HG03460 (cell line): Measurements from ENCODE around the gene SLC12A3.

ENCODE experiments used
- ATAC-seq: cut with Tn5 transposase; IDR thresholded peaks from one replicate; pipeline ENCODE4 v1.9.1; 2021; ENCODE audit not compliant: unreplicated experiment

SLC12A3 gene, protein sequence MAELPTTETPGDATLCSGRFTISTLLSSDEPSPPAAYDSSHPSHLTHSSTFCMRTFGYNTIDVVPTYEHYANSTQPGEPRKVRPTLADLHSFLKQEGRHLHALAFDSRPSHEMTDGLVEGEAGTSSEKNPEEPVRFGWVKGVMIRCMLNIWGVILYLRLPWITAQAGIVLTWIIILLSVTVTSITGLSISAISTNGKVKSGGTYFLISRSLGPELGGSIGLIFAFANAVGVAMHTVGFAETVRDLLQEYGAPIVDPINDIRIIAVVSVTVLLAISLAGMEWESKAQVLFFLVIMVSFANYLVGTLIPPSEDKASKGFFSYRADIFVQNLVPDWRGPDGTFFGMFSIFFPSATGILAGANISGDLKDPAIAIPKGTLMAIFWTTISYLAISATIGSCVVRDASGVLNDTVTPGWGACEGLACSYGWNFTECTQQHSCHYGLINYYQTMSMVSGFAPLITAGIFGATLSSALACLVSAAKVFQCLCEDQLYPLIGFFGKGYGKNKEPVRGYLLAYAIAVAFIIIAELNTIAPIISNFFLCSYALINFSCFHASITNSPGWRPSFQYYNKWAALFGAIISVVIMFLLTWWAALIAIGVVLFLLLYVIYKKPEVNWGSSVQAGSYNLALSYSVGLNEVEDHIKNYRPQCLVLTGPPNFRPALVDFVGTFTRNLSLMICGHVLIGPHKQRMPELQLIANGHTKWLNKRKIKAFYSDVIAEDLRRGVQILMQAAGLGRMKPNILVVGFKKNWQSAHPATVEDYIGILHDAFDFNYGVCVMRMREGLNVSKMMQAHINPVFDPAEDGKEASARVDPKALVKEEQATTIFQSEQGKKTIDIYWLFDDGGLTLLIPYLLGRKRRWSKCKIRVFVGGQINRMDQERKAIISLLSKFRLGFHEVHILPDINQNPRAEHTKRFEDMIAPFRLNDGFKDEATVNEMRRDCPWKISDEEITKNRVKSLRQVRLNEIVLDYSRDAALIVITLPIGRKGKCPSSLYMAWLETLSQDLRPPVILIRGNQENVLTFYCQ

DNA sequence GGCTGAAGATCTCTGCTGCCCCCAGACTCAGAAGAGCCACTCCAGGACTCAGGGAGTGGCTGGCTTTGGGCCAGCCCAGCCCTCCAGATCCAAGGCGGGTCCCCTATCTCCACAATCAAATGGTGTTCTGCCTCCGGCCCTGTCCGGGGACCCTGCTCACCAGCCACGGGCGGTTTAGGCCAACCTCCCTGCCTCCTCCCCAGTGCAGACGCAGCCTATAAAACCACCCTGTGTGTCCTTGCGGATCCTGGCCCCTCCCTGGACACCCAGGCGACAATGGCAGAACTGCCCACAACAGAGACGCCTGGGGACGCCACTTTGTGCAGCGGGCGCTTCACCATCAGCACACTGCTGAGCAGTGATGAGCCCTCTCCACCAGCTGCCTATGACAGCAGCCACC lies at the start of gene SLC12A3:
Gene SLC12A3 (plus strand): TSS at position 248 of the 400 bp plus-strand sequence. CDS start 29 bp downstream, at position 277.
- ATAC-seq: no peak

DNA sequence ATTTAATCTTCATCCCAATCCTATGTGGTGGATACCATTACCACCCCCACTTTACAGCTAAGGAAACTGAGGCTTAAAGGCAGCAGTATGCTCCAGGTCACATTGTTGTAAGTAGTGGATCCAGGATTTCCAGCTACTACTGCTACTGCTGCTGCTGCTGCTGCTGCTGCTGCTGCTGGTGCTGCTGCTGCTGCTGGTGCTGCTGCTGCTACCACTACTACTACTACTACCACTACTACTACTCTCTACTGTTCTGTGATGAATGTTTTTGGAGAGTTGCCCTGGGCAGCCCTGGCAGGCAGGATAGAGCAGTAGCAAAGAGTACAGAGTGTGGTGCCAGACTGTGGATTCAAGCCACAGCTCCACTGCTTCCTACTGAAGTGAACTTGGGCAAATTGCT lies 49.3 kb upstream of the SLC12A3 start:
- ATAC-seq: no peak

DNA sequence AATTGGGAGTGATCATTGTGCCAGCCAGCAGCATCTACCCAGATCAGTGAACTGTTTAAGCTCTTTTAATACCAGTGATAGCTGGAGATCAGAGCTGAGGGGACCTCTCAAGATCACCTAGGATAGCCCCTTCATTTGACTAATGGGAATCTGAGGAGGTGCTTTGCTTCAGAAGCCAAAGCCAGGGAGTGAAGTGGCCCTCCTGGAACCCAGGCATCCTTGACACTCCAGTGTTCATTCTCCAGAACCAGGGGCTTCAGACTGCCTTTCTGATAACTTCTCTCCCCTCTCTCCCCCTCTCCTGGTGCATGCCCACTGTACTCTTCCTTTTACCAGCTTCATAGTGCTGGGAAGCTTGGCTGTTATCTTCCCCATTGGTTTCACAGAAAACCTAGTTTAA lies 48.0 kb upstream of the SLC12A3 start:
- ATAC-seq: no peak

DNA sequence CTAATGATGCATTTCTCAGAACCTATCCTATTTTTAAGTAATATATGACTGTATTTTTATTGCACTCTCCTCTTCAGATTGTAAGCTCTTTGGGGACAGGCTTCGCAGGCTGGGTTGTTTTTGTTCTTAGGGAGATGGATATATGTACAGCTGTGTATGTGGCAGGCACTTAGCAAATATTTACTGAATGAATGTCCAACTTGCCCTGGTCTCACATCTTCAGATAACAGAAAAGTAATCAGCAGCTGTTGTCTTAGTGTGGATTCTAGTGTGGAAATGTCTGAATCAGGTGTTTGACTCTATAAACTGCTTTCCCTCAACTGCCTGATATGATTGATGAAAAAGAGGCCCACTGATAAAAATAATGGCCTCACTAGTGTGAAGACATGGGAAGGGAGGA lies 47.1 kb upstream of the SLC12A3 start:
- ATAC-seq: no peak

DNA sequence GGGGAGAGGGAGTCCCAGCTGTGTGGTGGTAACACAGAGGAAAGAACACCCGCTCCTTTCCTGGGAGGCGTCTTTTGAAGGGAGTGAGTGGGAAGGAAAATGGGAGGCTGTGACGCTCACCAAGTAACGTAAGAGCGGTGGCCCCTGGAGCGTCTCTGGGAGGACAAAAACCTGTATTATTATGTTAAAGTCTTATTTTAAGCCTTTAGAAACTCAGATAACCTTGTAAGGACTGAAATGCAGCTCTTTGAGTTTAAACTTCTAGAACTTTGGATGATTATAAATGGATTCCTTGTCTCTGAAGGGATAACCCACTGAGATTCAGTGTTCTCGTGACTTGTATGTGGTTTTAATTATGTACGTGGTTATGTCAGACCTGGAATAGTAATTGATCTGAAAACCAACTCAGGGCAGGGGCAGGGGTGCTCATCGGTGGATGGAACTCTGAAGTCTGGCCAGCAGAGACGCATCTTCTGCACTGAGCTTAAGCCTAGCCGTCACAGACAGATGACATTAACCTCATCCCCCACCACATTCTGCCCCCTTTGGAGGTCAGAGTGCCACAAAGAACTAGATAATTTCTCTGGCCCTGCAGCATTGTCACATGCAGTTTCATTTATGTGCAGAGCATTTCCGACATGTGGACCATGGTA lies 41.8 kb upstream of the SLC12A3 start:
- no peak for ATAC-seq

DNA sequence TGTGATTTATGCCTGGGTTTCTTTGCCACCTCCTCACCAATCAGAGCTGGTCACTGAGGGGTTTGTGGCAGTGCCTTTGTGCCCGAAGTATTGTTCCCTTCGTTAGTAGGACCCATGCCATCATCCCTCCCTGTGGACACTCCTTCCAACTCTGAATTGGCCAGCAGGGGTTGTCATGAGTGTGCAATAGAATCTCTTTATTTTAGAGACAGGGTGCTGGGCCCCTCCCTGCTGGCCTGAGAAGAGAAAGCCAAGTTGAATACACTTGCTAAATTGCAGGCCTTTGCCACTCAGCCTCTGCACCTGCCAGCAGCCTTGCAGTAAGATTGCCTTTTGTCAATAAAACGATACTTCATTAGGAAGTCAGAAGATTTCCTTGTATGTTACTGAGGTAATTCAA lies 40.7 kb upstream of the SLC12A3 start:
- ATAC-seq: no peak

DNA sequence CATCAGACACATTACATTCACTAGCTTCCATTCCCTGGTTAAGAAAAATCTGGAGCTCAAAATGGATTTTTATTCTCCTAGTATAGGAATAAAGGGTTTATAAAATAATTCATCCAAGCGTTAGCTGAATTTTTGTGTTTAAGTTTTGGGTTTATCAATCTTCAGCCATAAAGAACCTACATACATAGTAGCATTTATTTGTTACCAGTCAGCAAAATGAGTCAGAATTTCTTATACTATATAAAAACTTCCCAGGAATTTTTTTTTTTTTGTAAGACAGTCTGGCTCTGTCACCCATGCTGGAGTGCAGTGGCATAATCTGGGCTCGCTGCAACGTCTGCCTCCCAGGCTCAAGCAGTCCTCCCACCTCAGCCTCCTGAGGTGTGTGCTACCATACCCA lies 40.2 kb upstream of the SLC12A3 start:
- ATAC-seq: no peak

DNA sequence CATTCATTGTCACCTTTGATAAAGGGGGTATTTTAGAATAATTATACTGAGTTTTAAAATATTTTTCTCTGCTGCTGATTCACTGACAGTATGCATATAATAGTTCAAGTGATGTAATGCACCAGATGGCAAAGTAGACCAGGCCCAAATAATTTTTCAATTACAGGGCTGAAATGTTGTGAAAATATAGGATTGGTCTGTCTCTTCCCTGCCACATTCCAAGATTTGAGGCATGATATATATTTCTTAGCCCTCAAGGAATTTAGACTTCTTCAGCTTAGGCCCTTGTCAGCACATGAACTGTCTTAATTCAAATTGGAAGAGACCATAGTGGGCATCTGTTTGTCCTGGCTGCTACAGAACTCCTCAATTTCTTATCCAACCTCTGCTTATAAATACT lies 39.2 kb upstream of the SLC12A3 start:
- ATAC-seq: no peak

DNA sequence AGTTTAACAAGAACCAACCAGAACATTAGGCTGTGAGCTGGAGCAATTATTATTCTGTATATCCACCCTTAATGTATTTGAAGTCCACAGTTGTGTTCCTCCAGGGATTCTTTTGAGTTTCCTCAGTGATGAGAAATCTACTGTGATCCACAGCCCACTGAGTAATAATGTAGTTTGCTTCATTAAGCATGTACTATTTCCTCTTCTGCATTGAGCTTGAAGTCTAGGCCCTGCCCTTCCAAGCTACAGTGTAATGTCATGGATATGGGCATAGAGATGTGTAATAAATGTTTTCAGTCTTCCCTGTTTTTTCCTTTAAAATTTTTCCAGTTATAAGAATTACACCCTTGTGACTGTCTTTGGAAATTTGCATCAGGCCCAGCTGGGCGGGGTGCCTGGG lies 36.4 kb upstream of the SLC12A3 start:
- ATAC-seq: no peak

DNA sequence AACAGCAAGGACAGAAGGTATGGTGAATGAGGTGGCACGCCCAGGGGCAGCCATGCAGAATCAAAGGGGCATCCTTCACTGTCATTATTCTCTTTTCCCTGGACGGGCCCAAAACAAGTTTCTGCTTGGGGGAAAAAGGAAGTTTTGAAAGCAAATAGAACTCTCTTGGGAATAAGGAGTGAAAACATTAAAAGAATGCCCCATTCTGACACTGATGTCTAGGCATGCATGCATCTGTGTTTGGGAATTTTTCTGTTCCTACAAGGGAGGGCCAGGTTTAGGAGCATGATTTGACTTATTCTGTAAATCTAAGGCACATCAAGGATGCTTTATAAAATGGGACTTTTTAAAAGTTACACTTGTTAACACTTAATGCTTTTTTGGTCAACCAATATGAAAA lies 34.3 kb upstream of the SLC12A3 start:
- no peak for ATAC-seq

DNA sequence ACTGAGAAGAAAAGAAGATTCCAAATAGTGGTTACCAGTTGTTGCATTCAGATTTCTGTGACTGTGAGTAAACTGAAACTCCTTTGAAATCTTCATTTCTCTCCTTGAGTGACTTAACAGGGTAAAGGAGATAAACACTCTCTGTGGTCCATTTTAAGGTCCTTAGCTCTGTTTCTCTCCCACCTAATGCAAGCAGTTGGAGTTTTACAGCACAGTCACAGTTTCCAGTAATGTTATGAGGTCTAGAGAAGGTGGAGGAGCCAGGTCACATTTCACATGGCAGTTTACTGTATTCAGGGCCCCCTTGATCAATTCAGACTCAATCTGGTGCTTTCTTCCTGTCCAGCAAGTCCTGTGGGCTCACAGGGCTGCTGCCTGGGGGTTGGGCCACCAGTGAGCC lies 32.2 kb upstream of the SLC12A3 start:
- ATAC-seq: no peak

DNA sequence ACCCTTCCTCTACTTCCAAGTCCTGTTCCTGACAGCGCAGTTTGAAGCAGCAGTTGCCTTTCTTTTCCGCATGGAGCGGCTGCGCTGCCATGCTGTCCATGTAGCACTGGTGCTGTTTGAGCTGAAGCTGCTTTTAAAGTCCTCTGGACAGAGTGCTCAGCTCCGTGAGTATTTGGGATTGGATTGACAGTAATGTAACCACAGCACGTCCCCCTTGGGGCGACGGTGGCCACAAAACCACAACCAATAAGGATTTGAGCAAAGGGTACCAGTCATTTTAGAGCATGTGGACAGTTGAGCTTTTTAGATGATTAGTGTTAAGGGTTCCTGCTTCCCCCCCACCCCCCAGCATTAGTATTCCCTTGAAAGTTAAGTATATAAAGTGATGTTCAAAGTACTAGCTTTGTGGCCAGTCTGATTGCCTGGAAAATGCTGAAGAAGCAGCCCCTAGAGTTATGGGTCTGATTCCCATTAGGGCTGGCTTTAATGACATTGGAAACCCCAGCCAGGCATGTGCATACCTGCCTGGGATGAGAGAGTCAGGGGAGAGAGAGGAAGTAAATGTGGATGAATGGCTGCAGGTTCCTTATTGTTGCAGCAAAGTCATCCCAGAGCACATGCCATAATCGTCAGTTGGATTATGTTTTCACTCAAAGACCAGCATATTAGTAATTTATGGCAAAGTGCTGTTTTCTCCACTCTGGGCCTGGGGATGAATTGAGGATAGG lies 31.6 kb upstream of the SLC12A3 start:
- ATAC-seq: no peak

DNA sequence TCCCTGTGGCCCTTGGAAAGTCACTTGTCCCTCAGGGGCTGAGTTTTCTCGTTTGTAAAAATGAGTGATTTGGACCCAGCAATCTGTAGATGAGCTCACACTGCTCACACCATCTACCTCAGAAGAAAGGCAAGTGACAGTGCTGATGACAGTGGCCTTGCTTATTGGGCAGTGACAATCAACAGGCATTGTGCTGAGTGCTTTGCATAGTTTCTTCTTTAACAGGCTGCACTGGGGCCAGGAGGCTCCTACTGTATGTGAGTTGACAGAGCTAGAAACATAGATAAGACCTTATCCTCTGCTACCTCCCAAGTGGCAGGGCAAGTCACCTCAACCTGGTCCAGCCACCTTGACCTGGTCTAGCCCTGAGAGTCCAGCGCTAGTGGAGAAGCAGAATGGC lies 29.7 kb upstream of the SLC12A3 start:
- no peak for ATAC-seq

DNA sequence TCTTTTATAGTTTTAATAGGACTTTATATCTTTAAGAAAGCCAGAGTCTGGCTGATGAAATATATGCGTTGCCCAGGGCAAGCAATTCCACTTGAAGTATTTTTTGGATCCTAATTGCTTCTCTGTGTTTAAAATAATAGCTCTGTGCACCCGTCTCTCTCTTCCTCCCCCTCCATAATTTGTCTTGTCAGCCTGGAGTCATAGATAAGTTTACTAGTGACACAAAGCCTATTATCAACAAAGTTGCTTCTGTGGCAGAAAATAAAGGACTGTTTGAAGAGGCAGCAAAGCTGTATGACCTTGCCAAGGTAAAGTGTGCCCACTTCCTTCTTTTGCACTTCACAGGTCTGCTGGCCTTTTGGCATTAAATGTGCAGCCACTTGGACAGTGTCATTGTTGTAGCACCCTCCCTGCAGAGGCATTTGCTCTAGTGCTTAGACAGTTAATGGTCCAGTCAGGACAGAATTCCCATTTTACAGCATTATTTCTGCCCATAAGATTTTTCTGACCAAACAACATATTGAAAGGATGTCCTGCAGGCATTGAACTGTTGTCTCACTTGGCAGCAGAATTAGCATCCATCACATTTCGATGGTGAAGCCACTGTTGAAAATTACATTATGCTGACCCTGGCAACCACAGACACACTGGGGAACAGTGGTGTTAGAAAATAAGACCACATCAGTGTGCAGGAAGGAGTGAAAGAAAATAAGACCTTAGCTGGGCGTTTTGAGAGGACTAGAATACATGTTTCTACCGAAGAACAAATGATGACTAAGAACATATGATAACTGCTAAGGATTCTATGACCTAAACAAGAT lies 28.4 kb upstream of the SLC12A3 start:
- ATAC-seq: no peak

DNA sequence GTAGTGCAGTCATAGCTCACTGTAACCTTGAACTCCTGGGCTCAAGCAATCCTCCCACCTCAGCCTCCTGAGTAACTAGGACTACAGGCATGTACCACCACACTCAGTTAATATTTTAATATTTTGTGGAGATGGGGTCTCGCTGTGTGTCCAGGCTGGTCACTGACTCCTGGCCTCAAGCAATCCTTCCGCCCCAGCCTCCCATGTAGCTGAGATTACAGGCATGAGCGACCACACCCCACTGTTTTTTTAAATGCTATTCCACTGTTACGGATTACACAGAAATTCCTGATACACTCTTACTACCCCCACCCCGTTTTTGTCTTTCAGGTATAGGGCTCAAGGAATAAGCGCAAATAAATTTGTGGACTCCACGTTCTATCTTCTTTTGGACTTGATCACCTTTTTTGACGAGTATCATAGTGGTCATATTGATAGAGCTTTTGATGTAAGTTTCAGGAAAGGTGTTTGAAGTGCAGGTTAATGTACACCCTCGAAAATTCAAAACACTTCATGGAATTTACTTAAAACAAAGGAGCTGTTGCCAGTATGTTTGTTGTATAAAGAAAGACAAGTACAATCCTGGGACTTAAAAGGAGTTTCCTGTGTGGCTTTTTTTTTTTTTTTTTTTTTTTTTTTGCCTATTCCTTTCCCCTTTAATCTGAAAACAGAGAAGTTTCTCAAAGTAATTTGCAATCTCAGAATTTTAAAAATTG lies 26.2 kb upstream of the SLC12A3 start:
- no peak for ATAC-seq

DNA sequence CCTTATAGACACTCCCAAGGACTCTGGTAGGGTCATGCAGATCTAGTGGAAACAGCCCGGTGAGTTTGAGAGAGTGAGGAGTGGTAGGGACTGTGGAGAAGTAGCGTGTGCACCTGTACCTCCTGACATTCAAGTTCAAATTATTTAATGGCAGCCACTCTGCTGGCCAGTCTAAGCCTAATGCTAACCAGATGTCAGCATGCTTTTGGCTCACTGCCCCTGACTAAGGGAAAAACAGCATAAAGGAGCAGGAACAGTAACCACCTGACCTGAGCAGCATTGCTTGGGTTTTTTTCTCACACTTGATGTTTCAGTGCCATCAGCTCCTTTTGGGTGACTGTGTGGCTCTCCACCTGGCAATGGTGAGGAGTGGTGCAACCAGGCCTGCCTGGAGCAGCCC lies 23.8 kb upstream of the SLC12A3 start:
- no peak for ATAC-seq

DNA sequence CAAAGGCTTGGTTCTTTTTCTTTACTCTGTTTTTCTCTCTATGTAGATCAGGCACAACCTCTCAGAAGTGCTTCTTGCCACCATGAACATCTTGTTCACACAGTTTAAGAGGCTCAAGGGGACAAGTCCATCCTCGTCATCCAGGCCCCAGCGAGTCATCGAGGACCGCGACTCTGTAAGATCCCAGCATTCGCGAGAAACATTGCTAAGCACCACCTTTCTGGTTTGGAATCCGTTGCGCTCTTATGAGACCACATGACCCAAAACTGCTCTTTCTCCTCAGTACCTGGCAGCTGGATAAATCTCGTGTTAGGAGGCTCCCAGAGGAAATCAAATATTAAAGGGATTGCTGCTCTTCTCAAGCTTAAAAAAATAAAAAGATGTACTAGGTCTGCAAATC lies 23.3 kb upstream of the SLC12A3 start:
- ATAC-seq: no peak

DNA sequence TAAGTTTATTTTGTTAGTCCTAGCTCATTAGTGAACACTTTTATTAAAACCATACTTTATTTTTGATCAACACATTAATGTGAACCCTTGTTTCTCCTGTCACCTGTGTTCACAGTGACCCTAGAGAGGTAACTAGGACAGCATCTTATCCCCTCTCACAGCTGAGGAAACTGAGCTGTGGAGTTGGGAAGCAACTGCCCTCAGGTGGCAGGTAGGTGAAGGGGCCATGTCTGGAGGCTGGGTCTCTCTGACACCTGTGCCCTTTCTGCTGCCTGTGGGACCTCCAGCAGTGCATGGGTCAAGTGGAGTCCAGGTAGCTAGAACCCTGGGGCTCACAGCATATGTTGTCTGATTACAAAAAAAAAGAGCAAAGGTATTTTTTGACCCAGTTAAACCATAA lies 22.9 kb upstream of the SLC12A3 start:
- ATAC-seq: no peak

DNA sequence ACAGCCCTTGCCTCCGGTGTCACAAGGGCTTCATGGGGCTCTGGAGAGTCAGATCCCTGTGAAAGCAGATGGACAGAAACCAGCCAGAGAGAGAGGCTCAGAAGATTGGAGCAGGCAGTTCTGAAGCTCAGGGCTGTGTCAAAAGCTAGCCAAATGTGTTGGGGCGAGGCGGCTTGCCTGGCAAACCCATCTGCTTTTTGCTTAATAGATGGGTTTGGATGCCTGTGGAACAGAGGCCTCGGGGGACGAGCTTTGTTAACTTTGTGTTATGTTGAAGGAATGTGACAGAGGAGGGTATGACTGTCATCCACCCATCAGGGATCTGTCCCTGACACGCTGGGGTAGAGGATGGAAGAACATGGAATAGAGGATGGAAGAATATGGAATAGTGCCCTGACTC lies 21.0 kb upstream of the SLC12A3 start:
- no peak for ATAC-seq
